ENCODE data around the gene LHPP.

DNA sequence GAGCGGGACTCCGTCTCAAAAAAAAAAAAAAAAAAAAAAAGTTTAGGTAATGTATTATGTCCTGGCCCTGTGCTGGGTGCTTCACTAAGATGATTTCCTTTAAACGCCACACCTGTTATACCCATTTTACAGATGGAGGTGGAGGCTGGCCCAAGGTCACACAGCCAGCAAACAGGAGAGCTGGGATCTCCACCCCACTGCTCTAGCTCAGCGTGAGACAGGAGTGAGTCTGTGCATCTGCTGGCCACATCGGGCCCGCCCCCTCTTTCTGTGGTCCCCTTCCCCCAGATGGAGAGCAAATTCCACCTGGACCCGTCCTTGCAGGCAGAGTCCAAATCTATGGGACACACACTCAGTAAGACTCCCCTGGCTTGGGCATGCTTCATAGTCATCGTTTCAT lies 51.0 kb downstream of the LHPP start:
- TF ChIP-seq CTCF (conservative IDR thresholded peaks at IDR 0.05) = no peak
- no peak for TF ChIP-seq EZH2 (IDR thresholded peaks at IDR 0.05; ENCODE audit: low read depth)
